NCI-H524 treated with DMSO at 0.1 percent for 48 hours (cell line): ENCODE data around the gene SLU7.

ENCODE experiments used
- DNase-seq: peaks from one replicate; lab custom pipeline; 2025; lab: John Stamatoyannopoulos, UW

SLU7 gene

DNA sequence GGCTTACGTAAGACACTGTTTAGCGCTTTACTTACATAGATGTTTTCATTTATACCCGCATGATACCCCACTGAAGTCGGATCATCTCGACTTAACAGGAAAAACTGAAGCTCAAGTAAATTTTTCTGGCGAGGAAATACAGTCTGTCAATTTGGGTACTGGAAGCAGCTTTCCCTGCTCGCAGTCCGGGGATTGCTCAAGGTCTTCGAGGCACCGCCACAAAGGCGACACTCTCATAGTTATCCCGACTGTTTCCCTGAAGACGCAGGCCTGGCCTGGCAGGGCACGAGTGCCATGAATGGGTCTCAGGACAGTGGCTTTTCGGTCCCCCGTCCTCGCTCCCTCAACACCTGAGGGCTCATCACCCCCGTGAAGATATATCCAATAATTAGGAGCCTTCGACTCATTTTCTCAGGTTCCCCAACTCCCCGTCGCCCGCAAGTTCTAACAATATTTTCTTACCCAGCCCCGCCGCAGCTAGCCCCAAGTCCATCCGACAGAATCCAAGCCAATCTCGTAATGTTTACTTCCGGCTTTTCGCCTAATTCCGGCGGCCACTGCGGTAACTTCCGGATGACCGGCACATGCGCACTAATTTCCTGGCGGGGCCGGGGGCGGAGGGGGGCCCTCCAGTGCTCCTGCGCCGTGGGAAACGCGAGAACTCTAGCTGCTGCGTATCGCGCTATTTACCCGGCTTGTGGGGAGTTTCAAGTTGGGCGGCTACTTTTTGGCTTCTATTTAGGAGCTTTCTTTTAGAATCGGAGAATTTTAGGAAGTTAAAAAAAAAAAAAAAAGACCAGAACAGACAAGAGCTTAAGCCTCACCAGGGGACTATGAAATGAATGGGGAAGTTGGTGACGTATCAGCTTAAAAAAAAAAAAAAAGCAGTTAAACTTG lies at the start of gene SLU7:
TSS of gene SLU7 (minus strand) at position 521 of the 897 bp plus-strand sequence. CDS start 3,787 bp downstream, outside the sequence.
- DNase-seq = peak; percentile 73

DNA sequence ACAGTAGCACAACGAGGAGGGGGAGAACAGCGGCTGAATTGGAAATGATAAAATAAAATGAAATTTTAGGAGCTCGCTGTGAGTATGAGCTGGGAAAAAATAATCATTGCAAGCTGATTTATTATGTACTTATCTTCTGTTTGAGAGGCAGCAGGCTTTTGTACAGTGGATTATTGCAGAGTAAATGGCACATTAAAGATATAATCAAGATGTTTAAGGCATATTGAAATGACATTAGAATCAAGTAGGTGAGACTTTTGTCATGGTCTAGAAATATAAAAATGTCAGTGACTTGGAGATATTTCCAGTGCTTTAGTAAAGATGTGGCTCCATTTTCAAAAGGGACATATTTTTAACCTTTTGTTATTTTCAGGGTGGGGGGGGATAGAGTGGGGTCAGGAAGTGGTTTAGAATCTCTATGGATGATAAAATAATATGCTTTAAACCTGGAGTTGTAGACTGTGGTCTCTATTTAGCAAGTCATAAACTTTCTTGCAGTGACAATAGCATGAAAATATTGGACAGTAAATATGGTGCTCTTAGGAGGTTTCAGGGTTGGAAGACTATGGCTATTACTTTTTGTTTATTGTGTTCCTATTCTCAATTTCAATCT lies 49.6 kb upstream of the SLU7 start:
- no peak for DNase-seq

DNA sequence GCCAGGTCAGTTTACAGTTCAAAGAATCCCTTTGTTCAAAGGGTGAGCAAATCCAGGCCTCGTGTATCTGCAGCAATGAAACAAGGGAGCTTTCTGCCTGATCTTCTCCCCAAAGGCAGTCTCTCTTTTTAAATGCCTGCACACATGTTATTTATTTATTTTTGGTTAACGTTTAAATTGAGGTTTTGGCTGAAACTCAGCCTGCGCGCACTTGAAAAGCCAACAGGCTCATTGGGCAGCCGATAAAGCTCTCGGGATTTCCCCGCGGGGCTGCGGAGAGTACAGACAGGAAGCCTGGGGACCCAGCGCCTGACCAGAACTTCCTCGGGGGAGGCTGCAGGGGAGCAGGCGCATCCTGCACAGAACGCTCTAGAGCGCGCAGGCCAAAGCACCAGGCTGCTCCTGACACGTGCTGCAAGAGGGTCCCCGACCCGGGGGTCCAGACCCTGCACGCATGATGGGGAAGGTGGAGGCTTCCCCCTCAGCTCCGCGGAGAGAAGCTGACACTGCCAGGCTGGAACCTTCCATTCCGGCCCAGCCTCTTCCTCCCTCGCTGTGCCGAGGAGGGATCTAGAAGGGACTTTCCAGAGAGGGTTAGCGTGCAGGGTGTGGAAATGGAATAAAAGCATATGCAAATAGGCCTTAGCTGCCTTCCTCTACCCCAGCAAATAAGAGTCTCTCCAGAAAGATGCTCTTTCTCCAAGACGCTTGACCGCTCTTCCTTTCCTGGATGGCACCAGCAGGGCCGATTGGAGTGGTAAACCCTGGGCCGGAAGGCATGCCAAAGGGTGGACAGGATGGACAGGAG lies 48.9 kb upstream of the SLU7 start:
- DNase-seq = no peak

DNA sequence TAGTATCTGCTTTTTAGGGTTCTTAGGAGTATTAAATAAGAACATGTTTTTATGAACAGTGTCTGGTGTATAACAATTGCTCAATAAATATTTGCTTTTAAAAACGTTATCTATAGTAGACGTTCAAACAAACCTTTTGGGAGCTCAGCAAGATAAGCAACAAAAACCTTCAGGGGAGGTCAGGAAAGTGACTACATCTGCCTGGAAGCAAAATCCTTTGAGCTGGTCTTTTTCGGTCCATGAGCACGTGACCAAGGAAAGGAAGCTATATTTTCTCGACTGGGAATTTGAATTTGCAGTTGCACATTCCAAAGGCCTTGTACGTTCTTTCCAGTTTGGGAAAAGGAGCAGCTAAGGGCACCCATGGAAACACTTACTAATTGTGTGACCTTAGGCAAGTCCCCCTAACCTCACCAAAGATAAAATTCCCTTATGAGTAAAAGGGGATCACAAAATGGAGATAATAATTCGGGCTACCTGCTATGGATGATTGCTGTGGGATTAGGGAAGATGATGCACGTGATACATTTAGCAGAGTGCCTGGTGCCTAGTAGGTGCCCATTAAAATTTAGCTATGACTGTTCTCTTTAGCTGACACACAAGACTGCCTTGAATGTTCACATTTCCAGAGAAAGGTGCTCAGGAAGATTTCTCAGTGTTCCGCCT lies 48.1 kb upstream of the SLU7 start:
- DNase-seq = no peak

DNA sequence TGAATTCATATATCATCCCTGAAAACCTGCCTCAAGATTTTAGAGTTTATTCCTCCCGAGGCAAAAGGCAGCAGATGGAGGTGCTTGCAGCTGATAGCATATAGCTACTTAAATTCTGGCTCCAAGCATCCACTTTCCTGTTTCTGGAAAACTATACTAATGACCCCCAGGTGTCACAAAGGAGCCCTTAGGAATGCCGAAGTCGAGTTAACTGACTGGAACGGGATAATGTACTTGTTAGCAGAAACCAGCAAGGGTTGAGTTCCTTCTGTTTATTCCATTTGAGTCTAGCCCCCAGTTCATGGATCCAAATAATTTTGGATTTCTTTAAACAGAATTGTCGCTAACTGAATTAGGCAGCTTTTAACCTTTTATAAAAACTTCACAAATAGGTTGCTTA lies 47.2 kb upstream of the SLU7 start:
- DNase-seq = peak; percentile 59

DNA sequence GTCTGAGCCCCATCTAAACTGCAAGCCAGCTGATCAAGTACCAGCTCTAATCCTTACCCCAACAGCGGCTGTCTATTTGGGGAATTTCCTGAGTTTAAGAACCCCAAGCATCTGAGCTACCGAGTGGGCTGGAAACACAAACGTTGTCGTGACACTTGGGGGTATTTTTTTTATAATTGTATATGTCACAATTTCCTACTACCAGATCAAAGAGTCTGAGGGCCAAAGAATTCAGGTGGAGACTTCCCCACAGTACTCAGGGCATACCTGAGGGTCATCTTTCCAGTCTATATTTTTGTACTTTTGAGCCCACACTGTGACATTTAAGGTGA lies 45.6 kb upstream of the SLU7 start:
- peak; percentile 13 for DNase-seq

DNA sequence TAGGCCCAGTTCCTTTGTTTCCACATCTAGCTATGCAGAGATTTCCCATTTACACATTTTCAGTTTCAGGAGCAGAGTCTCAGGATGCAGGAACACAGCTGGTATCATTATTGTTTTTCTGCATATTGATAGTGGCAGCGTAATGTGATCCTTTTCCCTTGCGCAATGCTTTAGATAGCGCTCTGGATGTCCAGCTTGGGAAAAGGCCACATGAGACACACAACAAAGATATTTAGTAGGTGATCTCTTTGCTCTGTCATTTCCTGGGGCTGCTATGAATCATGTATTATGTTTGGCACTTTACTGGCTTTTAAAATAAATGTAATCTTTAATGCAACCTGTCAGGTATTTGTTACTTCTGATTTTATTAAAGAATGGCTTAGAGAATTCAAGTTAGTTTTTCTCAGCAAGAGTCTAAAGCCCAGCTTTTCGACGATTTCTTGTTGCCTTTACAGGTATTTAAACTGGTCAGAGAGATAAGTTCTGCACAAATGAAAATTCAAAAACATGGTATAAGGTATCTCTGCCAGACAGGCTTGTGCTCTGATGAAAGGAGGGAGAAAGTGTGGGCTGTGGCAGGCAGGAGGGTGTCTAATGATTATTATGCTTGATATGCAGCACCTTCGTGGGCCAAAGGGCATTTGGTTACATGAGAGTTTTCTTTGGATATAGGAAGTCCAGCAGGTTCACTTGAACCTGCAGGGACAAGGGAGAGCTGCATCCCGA lies 45.0 kb upstream of the SLU7 start:
- DNase-seq = no peak

DNA sequence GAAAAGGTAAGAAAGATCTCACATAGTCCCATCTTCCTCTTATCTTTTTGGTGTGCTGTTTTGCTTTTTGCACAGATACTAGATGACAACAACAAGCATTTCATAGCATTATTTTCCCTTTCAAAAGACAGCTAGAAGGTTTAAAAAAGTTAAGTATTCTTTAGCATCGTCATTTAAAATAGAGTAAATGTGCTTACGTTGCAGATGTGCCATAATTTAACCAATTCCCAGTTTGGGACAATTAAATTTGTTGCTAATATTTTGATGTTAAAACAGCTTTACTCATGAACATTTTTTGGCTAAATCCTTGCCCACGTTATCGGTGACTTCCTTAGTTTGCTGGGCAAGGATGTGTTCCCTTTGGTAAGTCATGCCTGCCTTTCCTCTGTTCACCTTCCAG lies 44.3 kb upstream of the SLU7 start:
- no peak for DNase-seq

DNA sequence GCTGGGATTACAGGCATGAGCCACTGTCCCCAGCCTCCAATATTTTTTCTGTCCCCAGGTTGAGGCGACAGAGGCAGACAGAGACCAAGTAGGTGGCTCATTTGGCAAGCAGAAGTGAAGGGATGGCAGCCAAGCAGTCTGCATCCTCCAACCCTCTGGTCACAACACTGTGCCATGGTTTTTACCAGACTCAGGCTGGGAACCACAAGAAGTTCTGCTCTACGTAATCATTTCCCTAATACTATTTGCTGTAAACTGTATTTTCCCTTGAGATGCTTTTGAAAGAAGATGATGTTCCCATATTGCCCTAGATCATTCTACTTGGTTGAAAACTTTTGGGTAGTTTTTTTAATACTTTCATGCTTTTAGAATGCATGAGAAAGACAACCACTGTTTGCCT lies 43.3 kb upstream of the SLU7 start:
- no peak for DNase-seq

DNA sequence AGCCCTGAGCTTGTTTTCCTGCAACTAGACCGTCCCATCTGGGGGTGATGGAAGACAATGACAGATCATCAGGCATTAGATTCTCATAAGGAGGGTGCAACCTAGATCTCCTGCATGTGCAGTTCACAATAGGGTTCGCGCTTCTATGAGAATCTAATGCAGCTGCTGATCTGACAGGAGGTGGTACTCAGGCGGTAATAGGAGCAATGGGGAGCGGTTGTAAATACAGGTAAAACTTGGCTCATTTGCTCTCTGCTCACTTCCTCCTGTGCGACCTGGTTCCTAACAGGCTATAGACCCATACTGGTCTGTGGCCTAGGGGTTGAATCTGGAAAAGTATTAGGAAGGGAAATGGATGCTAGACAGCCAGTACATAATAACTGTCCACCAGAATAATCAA lies 42.5 kb upstream of the SLU7 start:
- DNase-seq = no peak

DNA sequence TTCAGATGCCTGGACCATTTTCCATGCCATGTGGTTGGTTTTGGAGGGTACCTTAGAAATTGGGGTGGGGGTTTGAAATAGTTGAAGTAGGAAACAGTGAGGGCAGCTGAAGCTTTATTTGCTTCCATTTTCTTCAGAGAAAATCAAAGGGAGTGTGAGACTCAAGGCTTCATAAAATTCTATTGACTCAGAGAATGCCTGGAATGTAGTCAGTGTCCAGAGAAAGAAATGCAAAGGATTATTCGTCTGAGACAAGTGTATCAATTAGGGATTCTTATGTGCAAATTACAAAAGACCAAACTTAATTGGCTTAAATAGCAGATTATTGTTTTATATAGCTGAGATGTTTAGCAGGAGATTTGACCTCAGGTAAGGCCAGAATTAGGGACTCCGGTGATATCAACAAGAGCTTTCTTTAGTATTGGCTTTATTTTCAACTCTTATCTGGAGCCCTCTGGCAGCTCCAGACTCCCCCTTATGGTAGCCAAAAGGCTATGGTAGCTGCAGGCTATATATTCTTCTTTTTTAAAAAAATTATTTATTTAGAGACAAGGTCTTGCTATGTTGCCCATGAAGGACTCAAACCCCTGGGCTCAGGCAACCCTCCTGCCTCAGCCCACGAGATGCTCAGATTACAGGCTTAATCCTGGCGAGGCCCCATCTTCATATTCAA lies 41.6 kb upstream of the SLU7 start:
- DNase-seq = no peak

DNA sequence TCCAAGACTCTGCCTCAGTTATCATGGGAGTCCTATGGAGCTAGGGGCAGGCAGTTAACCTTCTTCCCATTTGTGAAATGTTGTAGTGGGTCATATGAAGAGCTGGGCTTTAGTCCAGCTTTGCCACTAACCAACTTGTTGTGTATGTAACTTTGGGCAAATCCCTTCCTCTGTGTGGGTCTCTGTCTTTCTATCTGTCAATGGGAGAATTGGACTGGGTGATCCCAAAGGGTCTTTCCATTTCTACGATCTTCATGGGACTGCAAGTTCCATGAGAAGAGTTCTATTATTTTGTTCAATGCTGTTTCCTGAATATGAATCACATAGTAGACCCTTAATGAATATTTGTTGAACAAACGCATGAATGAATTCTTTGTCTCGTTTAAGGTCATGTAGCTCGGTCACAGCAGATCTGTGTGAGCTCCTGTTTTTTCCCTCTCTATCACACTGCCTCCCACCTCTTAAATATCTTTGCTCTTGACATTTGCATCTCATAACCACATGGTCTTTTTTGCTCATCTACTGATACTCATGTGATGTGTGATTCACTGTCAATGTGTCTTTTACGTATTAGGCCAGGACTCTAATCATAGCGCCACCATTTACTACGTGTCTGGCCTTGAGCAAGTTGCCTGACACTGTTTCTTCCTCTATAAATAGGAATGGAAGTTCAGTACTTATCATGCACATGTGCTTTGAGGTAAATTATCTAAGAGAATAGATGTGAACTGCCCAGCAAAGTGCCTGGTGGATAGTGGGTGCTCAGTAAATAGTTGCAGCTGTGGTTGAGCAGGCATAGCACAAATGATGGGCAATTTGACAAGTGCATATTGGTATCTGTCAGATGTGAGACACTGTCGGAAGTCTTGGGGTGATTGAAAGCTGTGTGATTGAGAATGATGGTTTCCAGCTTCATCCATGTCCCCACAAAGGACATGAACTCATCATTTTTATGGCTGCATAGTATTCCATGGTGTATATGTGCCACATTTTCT lies 40.2 kb upstream of the SLU7 start:
- no peak for DNase-seq

DNA sequence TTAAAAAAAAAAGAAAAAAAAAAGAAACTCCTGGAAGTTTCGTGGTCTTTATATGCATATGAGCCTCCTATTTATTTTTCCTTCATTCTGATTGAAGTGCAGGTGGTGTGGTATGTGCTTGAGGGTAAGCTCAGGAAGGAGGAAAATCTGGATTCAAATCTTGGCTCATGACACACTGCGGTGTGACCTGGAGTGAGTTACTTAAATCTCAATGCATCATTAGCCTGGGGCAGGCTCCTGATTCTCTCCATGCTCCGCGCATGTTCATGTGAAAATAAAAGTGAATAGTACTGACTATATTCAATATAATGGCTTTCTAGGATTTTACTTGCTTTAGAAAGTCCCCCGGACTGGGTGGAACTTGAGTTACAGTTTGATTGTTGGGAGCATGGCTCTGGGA lies 38.4 kb upstream of the SLU7 start:
- DNase-seq = no peak

DNA sequence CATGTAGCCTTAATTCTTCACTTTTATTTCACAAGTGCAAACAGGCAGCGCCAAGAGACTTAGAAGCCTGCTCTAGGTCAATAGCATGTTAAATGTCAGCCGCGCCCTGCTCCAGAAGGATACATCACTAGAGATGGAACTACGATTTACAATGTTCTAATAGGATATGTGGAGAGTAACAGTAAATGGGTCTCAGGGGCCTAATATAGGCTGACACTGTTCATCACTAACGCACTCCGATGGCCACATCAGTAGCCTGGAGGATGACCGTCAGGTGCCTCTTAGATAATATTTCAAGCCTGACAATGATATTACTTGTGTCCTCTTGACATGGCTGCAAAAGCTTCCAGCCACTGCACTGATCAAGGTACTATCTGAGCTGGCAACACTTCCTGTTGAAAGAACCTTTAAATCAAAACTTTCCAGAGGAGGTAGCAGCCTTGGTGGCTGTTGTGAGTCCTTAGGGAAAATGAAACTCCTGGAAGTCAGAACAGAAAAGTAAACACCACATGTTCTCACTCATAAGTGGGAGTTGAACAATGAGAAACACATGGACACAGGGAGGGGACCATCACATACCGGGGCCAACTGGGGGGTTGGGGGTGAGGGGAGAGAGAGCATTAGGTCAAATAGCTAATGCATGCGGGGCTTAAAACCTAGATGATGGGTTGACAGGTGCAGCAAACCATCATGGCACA lies 37.7 kb upstream of the SLU7 start:
- DNase-seq = no peak

DNA sequence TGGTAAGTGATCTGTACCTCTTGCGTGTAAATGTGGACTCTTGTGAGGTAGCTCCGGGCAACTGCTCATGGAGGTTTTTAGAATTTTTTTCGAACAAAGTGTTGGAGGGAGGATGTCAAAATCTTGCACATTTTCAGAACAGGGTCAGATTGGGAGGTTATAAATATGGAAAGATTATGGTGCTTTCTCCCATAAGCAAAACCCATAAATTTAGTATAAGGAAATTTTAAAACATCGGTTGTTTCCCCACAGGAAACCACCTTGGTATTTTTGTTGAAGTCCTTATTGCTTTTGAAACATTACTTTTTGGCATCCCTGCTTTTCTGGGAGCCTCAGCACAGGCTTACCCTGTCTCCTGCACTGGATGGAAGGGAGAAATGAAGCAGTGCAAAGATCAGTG lies 36.7 kb upstream of the SLU7 start:
- DNase-seq = no peak

DNA sequence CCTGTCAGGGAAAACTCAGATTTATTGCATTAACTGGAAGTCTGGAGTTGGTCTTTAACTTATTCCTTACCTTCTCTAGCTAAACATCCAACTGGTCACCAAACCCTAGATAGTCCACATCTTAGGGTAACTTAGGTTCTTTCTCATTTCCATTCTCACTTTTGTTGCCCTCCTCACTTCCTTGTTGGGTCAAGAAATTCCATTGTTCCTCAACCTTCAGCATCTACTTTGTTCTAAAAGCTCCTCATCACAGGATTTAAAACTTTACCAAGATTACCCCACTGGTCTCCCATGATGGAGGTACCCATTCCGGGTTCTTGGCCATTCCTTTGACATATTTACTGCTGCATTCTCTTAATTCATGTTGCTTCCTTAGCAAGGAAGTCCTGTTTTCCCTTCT lies 34.9 kb upstream of the SLU7 start:
- DNase-seq = no peak

DNA sequence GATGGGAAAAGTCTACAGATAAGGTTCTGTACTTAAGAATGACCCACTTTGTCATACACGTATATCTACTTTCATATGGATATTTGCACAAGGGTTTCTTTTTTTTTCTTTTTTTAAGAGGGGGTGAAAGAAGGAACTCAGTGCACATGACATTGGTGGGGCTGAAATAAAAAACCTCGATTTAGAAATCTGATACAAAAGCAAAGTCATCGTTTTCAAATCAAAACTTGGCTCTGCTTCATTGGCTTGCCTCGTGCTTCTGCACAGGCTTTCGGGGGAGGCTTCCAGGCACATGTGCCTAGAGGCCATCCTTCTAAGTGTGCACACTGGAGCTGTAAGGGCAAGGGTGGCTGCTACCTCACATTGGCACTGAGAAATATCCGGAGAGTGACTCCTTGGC lies 33.9 kb upstream of the SLU7 start:
- DNase-seq = no peak

DNA sequence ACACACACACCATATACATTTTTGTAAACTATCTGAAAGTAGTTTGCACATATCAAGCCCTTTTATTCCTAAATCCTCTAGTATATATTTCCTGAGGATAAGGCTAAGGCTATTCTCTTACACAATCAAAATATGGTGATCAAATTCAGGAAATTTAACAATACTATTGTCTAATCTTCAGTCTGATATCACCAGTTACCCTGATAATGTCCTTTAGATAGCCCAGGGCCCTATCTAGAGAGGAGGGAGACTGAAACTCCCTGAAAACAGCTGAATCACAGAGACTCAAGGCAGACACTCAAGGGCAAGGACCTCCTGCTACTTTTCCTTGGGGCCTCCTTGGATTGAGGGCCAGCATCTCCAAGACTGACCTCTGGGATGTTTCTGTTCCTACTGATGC lies 33.2 kb upstream of the SLU7 start:
- DNase-seq = no peak

DNA sequence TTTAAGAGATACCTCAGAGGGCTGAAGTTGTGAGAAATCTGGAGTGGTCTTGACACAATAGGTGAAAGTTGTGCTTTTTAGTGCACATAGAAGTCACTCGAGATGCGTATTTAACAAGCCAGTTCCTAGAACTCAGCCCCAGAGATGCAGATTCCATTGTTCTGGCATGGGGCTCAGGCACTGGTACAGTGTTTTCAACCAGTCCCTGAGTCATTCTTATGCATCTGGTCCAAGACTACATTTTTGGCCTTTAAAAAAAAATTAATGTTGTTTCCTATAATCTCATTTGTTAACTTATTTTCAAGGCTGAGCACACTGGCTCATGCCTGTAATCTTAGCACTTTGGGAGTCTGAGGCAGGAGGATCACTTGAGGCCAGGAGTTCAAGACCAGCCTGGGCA lies 32.4 kb upstream of the SLU7 start:
- DNase-seq = no peak
